Right lobe of liver (tissue), 4 donors: ENCODE results near the gene PNLDC1.

Experiments used
- POLR2A ChIP-seq: fragments of 450-650 bp; IDR thresholded peaks from one replicate; pipeline ENCODE4 v1.6.1; 2017; ENCODE audit warnings: antibody characterized with exemption, mild to moderate bottlenecking
- TF ChIP-seq, protein P1 (sequence below), 4 donors: fragments of 200-600 bp in 3 of 4; fragments of 450-650 bp in 1 of 4; IDR thresholded peaks; one replicate each; pipeline versions ENCODE4 v1.5.1 to v1.8.0; 2016 to 2022; ENCODE audit warnings: antibody characterized with exemption in 4 of 4, mild to moderate bottlenecking in 2 of 4
- donor health status: DM: no; HTN: no; CAD: no.
- donor health status: DM: no; HTN: no; CAD: no.
- donor health status: DM: no; HTN: yes; CAD: no.

DNA sequence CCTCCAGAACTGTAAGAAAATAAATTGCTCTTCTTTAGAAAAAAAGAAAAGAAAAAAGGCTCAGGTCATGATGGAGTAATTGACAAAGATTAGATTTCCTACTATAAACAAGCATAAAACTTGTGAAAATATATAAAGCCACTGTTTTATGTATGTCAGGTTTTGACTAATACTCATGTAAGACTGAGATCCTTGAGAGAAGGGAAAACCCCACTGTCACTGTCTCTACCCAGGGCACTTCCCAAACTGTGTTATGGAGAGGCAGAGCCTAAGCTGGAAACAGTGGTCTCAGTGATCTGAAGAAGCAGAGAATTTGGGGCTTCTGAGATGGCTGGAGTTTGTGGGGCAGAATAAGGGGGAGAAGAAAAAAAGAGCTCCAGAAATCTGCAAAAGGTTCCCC lies 30.6 kb upstream of the PNLDC1 start:
- TF ChIP-seq, protein P1, sequence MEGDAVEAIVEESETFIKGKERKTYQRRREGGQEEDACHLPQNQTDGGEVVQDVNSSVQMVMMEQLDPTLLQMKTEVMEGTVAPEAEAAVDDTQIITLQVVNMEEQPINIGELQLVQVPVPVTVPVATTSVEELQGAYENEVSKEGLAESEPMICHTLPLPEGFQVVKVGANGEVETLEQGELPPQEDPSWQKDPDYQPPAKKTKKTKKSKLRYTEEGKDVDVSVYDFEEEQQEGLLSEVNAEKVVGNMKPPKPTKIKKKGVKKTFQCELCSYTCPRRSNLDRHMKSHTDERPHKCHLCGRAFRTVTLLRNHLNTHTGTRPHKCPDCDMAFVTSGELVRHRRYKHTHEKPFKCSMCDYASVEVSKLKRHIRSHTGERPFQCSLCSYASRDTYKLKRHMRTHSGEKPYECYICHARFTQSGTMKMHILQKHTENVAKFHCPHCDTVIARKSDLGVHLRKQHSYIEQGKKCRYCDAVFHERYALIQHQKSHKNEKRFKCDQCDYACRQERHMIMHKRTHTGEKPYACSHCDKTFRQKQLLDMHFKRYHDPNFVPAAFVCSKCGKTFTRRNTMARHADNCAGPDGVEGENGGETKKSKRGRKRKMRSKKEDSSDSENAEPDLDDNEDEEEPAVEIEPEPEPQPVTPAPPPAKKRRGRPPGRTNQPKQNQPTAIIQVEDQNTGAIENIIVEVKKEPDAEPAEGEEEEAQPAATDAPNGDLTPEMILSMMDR (IDR thresholded peaks at IDR 0.05): no peak
- TF ChIP-seq POLR2A: no peak
